ENCODE measurements around the gene TIAL1.
"Not testable (repeated sequence)": the region's sequence is repeated elsewhere in the genome, so short reads cannot be mapped to it uniquely, and the experiment has no call there.

The TIAL1 gene

DNA sequence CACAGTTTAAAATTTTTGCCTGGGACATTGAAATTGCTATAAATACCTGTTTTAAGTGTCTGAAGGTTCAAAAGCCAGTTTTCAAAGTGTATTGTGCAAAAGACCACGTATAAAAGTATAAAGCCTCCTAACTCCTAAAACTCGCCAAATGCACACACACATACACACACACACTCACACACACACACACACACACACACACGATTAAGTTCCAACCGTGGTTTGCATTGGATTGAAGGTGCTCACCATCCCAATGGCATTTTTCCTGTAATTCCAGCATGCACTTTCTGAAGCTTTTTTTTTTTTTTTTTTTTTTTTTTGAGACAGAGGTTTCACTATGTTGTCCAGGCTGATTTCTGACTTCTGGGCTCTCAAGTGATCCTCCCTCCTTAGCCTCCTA is 51.5 kb downstream of the TIAL1 start:
- DNase-seq = no peak

DNA sequence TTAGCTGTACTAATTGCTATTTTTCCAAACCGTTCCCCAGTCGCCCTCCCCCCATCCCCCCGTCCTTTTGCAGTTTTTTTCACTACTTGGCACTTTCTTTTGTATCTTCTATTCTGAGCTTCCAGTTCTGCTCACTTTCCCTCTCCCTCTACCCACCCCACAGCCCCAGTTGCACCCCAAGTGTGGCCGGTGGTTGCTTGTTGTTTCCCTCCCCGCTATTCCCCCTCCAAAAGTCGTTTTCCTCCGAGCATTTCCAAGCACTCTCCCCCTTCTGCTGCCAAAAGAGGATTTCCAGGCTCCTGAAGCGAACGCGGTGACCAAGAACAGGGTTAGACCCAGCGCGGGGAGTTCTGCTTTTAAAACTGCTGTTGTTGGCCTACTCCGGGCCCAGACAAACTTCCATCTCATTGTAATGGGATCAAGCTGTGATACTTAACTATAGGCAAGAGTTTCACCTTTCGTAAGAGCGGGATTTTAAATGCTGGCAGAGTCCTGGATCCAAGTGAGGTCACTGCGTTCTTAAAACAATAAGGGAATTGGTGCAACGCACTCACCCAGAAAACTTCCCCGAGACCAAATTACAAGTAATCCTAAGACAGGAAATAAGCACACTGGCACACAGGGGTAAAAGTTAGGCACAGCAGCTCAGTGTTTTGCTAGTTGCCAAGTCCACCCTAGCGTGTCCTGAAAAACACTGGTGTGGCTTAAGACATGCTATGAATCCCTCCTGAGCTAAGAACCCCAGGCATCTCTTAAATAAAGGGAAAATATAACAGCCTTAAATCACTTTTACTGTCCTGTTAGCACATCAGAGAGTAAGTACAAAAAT is 52.7 kb downstream of the TIAL1 start:
- DNase-seq = no peak

DNA sequence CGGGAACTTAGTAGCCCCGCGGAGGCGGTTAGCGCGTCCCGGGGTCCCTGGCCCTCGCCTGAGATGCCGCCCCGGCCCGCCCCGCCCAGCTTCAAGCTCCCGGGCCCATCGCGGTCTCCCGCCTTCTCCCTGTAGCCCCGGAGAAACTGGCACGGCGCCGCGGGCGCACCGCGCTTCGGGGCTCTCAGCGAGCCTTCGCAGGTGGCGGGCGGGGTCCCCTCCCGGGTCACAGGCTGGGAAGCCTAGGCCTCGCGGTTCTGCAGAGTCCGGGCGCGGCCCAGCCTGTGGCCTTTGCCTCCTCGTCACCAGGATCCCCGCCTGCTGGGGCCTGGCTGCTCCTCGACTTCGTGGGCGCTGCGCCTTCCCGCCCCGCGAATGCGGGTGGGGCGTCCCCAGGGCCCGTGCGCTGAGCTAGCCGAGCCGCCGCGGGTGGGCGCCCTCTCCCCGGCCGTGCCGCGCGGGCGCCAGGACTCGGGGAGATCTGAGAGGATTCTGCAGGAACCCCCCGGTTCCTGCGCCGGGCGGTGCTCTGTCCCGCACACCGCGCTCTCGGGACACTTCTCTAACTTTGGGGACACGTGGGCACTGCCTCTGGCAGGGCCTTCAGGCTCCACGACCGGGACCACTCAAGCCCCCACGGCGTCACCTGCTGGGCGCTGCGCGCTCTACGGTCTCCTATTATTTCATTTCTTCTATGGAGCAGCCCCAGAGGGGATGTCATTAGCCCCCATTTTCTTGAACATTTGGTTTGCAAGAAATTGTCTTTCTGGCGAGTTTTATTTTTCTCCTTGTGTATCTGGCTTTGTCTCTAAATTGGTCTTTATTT is 53.6 kb downstream of the TIAL1 start:
- DNase-seq = no peak

DNA sequence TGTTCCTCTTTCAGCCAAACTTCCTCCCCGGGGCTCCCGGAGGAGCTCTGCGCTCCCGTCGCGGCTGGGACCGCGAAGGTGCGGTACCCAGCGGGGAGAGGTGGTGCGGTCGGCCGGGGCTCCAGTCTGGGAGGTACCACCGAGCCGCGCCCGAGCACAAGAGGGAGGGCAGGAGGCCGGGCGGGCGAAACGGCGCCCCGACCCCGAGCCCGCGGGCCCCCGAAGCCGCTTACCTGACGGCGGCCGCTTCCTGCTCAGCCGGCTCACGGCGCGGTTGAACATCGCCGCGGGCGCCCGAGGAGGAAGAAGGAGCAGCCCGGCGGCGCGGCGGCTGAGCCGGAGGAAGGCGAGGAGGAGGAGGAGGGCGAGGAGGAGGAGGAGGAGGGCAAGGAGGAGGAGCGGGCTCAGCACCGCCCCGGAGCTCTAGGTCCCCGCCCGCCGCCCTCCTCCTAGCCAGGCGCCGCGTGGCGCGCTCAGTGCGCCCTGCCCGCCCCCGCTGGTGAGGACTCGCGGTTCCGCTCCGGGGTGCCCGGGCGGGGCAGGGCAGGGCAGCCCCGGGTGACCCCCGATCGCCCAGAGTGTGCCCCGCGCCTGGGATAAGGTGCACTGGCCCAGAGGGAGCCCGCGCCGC is 54.3 kb downstream of the TIAL1 start, which contains the start of gene RGS10:
Gene RGS10 (minus strand): TSS at position 363 of the 631 bp plus-strand sequence. CDS start 81 bp downstream, at position 282.
- DNase-seq = no peak

DNA sequence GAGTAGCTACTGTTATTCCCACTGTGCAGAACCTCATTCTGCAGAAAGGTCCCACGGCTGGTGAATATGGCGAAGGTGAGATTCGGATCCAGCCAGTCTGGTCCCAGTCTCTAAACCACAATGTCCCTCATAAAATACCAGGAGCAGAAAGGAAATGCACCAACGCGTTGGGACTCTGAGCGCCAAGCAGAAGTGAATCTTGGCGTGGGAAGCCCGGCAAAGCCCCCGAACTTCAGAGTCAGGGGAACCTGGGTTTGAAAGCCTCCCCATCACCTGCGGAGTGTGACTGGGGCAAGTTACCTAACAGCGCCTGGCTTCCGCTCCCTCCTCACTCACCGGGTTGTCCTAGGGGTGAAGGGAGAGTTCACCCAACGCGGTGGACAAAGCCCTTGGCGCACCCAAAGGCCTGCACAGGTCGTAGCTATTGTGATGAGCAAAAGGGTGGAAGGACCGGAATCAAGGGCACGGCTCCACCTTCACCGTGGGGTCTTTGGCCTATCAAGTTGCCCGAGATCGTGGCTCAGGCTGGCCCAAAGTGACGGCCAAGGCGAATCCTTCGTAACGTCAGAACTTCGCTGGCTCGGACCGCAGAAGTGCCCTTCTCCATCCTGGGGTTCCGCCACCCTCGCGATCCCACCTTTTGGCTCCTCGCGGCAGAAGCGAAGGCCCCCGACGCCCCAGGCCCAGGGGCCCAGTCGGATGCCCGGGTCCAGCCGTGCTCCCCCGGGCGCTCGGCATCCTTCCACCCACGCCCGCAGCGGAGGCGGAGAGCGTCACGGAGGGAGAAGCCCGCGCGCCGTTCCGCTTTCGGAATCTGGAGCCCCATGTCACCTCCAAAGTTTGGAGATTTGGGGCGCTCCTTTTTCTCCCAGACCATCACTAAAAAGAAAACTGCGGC is 55.1 kb downstream of the TIAL1 start:
- no peak for DNase-seq

DNA sequence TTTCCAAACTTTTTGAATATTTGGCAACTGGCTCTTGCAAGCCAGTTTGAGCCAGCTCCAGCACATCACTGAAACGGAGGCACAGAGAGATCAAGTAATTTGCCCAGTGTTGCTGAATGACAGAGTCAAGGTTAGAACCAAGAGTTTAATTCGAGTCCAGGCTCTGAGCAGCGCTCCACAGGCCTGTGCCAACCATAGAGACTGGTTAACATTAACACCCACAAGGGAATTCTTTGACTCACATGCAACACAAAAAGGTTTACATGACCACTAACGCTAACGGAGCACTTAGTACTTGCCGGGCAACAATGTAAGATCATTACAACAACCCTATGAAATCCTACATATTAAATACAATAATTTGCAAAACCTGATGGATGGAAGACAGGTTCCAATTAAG is 55.7 kb downstream of the TIAL1 start:
- no peak for DNase-seq

DNA sequence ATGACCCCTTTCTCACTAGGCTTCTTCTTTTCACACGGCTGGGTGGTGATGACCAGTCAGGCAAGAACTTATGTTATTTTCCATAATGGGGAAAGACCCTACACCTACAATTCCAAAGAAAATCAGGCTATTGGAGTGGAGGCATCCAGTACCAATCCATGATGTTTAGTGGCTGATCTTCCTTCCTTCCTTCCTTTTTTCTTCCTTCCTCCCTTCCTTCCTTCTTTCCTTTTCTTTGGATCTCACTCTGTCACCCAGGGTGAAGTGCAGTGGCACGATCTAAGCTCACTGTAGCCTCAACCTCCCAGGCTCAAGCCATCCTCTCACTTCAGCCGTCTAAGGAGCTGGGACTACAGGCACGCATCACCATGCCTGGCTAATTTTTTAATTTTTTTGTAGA is 56.7 kb downstream of the TIAL1 start:
- no peak for DNase-seq

DNA sequence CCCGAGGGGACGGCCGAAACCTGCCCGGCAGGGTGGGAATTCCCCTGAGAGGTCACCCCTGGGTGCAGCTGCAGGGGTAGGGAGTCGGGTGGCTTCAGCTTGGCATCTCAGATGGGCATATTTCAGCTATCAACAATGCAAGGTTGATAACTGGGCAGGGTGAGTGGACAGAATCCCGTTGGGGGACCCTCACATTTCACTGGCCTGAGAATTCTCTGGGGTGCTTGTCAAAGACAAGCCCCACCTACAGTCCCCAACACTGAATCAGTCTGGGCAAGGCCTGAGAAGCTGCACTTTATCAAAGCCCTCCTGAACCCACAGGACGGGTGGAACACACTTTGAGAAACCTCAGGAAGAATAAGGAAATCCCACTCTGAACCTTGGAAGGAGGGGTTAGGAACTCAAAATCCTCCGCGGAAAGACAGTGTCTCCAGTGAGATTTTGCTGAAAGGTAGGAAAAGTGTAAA is 57.4 kb downstream of the TIAL1 start:
- DNase-seq = no peak

DNA sequence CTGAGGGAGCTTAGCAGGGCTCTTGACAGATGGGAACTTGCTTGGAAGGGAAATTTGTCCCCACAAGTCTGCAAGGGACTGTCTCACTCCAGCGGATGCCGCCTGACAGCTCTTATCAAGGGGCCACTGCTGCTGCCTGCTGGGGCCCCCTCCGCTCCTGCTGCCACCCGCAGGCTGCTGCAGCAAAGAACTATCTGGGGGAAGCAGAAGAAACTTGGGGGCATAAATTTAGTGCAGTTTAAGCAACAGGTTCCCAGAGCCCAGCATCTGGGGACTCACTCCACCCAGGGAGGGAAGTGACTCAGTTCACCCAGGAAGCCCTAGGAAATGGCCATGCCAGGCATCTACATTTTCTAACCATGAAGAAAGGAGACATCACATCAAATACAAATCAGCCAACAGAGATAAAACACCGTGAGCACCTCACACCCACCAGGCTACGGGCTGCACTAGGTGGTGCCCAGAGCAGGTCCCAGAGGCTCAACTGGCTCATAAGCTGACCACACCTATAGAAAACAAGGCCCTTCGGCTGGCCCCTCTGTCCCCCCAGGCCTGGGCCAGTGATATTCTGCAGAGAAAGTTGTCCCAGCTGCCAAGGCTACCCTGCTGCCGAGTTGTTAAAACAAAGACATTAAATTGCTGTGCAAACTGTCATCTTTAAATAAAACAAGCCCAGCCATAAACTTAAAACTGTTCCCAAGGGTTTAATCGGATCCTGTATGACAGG is 58.0 kb downstream of the TIAL1 start:
- DNase-seq = no peak

DNA sequence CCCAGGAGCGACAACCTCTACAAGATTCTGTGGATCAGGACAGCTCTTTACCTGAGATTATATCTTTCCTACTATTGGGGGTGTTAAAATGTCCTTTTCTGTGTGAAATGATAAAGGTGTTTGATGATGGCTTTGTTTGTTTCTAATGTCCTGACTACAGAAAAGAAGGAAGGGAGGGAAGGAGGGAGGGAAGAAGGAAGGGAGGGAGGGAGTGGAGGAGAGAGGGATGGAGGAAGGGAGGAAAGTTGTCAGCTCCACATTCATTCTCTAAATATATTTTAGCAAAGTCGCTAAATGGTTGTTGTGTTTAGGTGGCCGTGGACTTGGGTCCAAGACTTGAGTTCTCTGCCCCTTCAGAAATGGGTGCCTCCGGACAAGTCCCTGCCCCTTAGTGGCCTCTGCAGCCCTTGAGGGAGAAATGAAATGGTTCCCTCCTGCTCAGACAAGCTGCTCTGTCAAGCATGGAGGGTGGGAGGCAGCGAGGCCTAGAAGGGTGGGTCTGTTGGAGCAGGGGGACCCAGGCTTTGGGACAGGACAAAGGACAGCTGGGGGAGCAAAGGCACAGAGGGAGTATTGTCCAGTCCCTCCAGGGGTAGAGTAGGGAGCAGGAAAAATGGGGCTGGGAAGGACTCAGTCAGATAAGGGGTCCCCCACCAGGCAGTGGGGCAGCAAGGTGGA is 58.7 kb downstream of the TIAL1 start:
- no peak for DNase-seq

DNA sequence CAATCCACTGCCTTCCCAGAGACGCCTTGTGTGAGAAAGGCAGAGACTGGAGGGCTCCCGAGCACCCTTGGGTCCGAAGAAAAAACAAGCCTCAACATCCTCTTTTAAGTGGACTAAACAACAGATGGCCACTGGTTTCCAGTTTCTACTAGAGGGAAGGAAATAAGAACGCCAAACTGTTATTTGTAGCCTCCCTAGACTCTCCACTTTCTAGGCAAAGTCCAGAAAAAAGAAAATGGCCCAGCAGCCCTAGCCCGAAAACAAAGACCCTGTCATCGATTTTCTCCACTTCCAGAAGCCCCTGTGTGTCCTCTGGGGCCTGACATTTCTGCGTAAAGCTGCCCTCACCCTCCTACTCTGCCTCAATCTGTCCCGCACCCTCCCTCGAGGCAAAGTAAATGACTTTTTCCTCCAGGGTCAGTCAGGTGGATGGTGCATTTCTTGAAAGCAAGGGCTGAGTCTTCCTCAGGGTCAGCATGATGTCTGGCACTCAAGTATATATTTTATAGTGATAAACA is 60.2 kb downstream of the TIAL1 start:
- no peak for DNase-seq

DNA sequence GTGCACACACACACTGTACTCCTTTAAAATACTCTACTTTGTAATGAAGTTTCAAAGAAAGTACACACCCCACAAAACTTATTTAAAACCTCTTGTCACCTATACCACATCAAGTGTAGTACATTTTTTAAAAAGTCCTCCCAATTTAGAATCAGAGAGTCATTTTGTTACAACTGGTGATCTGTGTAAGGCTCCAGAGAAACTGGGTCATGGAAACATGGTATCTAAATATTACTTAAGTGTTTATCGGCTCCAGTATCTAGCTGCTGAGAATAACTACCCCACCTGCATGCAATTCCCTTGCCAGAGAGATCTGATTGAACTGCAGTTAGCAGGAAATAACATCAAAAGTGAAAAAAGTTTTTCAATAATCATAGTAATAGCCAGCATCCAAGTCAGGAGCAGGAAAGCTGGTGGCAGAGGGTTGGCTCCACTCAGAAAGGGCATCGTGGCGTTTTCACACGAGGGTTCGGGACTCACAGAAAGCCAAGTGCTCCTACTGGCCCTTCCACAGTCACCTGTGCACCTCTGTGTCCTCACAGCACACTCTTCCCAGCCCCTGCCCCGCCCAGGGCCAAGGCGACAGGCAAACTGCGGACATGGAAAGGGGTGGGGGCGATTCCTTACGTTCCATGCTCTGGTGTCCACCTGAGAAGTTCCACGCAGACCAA is 60.8 kb downstream of the TIAL1 start:
- DNase-seq = no peak

DNA sequence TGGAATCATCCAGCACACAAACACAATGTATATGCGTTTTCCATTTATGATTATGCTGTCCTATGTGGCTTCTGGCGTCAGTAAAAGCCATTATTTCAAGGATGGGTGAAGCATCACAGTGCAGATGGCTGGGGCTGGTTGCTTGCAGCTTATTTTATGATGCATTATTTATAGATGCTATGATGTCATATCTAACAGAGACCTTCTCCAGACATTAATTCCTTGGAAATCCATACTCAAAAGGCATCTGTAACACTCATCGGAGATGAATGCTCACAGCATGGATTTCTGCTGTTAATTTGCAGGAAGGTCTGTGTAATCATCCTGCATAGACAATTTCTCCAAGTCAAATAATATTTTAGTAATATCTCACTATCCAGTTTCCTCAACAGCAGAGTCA is 61.5 kb downstream of the TIAL1 start:
- no peak for DNase-seq

DNA sequence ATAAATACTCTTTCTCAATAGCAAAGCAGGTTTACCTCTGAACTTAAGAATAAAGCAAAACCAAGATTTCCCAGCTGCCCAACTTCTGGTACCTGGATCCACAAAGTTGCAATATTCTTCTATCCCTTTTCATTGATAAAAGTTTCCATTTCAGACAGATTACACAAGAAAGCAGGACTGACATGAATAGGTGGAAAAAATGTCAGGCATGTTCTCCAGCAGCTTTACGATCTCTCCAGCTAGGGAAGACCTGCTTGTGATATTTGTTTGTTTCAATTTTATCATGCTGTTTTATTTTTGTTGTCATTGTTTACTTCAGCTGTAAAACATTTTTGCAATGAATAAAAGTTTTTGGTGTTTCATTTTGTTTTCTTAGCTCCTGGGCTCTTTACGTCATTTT is 63.3 kb downstream of the TIAL1 start:
- DNase-seq = no peak

DNA sequence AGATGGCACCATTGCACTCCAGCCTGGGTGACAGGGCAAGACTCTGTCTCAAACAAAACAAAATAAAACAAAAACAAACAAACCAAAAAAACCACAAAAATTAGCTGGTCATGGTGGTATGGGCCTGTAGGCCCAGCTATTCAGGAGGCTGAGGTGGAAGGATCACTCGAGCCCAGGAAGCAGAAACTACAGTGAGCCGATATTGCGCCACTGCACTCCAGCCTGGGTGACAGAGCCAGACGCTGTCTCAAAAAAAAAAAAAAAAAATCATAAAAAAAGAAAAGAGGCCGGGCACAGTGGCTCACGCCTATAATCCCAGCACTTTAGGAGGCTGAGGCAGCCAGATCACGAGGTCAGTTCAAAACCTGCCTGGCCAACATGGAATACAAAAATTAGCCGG is 64.0 kb downstream of the TIAL1 start:
- not testable (repeated sequence) for DNase-seq

DNA sequence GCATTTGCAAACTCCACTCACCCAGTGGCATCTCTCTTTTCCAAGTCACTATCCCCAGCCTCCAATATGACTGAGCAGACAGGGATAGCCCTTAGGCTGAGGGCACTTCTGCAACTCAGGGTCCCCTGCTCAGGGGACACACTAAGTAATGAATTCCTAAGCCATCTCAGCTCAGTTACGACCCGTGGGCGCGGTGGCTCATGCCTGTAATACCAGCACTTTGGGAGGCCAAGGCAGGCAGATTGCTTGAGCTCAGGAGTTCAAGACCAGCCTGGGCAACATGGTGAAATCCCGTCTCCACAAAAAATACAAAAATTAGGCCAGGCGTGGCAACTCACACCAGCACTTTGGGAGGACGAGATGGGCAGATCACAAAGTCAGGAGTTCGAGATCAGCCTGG is 64.5 kb downstream of the TIAL1 start:
- DNase-seq = not testable (repeated sequence)

DNA sequence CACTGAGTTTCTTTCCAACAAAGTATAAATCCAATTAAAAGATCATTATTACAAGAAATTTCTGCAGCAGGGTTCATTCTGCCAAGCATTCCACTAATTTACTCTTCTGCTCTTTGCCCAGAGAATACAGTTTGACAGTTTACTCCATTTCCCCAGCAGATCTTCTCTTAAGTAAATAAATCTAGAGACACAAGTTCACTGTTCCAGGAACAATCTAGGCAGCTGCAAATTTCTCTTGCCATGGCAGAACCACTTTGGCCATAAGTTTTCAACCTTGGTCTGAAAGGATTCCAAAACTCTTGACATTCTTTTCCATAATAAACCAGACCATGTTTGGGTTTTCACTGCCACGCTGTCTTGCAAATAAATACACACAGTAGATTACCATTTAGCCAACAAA is 65.7 kb downstream of the TIAL1 start:
- DNase-seq = no peak

DNA sequence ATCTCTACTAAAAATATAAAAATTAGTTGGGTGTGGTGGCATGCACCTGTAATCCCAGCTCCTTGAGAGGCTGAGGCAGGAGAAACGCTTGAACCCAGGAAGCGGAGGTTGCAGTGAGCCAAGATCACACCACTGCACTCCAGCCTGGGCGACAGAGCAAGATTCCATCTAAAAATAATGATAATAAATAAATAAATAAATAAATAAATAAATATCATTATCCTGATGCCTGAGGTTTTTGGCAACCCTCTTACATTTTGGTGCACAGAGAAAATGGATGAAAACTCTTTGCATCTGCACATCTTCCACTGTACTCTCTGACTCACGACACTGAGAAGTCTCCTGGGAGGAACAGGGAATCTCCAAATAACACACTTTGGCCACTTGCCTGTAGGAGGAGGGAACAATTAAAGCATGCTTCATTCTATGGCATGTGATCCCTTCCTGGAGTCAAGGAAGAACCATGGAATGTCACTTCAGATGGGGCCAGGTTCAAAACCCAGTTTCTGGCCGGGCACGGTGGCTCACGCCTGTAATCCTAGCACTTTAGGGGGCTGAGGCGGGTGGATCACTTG is 68.0 kb downstream of the TIAL1 start:
- DNase-seq = not testable (repeated sequence)

DNA sequence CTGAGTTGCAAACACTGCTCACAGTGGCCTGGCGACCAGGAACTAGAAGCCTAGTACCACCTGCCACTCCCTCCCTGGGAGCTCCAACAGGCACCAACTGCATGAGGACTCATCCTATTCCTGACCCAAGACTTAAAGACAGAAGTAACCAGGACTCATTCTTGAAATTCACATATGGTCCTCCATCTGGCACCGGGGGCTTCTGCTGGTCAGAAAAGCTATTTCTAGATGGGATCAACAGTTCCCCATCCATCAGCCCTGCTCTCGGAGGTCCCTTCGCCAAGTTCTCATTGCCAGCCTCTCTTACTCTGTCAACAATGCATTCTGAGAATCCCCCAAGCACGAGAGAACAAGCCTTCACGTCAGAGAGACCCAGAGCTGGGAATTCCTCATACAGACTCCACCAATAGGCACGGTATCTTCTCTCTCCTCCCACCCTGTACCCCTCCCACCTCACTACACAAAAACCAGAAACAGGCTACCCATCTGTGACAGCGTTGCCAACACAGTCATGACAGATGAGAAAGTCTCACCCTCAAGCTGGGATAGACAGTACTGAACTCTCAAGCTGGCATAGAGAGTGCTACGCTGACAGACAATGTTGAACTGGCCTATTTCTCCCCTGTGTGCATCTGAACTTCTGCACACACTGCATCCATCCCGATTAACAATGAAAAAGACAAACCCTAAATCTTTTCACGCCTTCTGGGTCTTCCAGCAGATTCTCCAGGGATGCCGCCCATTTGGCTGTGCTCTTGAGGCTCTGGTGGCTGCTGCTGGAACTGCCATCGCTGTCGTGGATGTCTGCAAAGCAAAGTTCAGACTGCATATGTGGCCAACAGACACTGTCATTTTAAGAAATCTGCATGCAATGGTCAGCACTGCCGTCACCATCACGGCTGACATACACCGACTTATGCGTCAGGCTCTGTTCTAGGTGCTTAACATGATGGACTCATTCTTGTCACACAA is 69.9 kb downstream of the TIAL1 start:
- DNase-seq = no peak

All from NK-92 treated with Interleukin-12 subunit alpha and Interleukin-12 subunit beta, amount 100 ng/mL, for 24 hours (cell line).